H1 (cell line): ENCODE measurements around the gene CLBA1. TPM values are rescaled to one million over a fixed set of nuclear protein-coding genes. Genes with fewer than 3 reads are reported as not detected.

Source experiments
- CTCF ChIA-PET: fragments of 300-600 bp; sonication (Branson Sonifier 250); formaldehyde crosslinking; loops from one replicate; lab custom pipeline; 2021; ENCODE audit not compliant: partially characterized antibody; lab: Charles Lee
- POLR2A ChIA-PET: fragments of 300-600 bp; sonication (Branson Sonifier 250); formaldehyde crosslinking; loops from one replicate; lab custom pipeline; 2021; ENCODE audit warnings: inconsistent platforms; ENCODE audit not compliant: partially characterized antibody; lab: Charles Lee
- DNase-seq, 2 experiments: peaks; one replicate each; pipeline versions ENCODE4 v3.0.0 to v3.0.0-alpha.2; 2010 to 2022; ENCODE audit warnings: low spot score in 2 of 2, low read depth in 1 of 2, mixed read lengths in 1 of 2
- FAIRE-seq: peaks from 2 replicates; lab custom pipeline; 2011; peaks lifted over from hg19 to GRCh38; lab: Jason Lieb, UNC
- H2AFZ ChIP-seq: 2 replicates; pipeline ENCODE4 v1.8.1; 2012; ENCODE audit warnings: low read length, inconsistent platforms
- H2AK5ac ChIP-seq: 2 replicates; pipeline ENCODE4 v1.6.1; 2013; ENCODE audit warnings: low read depth, low read length
- H2BK120ac ChIP-seq: replicated peaks from 2 replicates; pipeline ENCODE3; 2013; ENCODE audit warnings: low read depth, low read length, inconsistent platforms
- H2BK12ac ChIP-seq: 2 replicates; pipeline ENCODE4 v1.6.1; 2013; ENCODE audit warnings: low read depth, low read length
- H2BK15ac ChIP-seq: 2 replicates; pipeline ENCODE4 v1.6.1; 2013; ENCODE audit warnings: low read length
- H2BK20ac ChIP-seq: 2 replicates; pipeline ENCODE4 v1.6.1; 2013; ENCODE audit warnings: low read length
- H2BK5ac ChIP-seq: 2 replicates; pipeline ENCODE4 v1.6.1; 2013; ENCODE audit warnings: low read depth, low read length
- H3K14ac ChIP-seq: 2 replicates; pipeline ENCODE4 v1.6.1; 2013; ENCODE audit warnings: inconsistent platforms; ENCODE audit not compliant: insufficient read length
- H3K18ac ChIP-seq: 2 replicates; pipeline ENCODE4 v1.6.1; 2013; ENCODE audit warnings: low read length; ENCODE audit errors: extremely low read depth
- H3K23ac ChIP-seq: 2 replicates; pipeline ENCODE4 v1.6.1; 2013; ENCODE audit warnings: inconsistent platforms; ENCODE audit not compliant: insufficient read length
- H3K23me2 ChIP-seq: 2 replicates; pipeline ENCODE4 v1.6.1; 2013; ENCODE audit warnings: low read depth, low read length
- H3K27ac ChIP-seq: 2 replicates; pipeline ENCODE4 v1.6.1; 2011; ENCODE audit warnings: low read depth, low read length, inconsistent platforms
- H3K27me3 ChIP-seq, 4 experiments: replicated peaks in 1 of 4; 1 replicate in 1 of 4; 2 replicates in 3 of 4; pipeline versions ENCODE4 v1.6.1 to v1.8.1; 2011 to 2013; ENCODE audit warnings: low read length in 3 of 4, mild to moderate bottlenecking in 3 of 4, inconsistent platforms in 2 of 4, mixed read lengths in 2 of 4, moderate library complexity in 1 of 4; ENCODE audit not compliant: control insufficient read depth in 3 of 4, insufficient read depth in 3 of 4; ENCODE audit errors: extremely low read depth in 1 of 4
- H3K36me3 ChIP-seq, 4 experiments: 2 replicates each; pipeline versions ENCODE4 v1.6.1 to v1.8.1; 2011 to 2013; ENCODE audit warnings: mild to moderate bottlenecking in 4 of 4, low read length in 3 of 4, moderate library complexity in 2 of 4, control low read depth in 1 of 4, inconsistent platforms in 1 of 4; ENCODE audit not compliant: insufficient read depth in 4 of 4, control insufficient read depth in 2 of 4
- H3K4ac ChIP-seq: replicated peaks from 2 replicates; pipeline ENCODE3; 2013; ENCODE audit warnings: low read length, low read depth, mixed read lengths, inconsistent platforms; ENCODE audit not compliant: insufficient read length
- H3K4me1 ChIP-seq, 4 experiments: replicated peaks in 1 of 4; 1 replicate in 1 of 4; 2 replicates in 3 of 4; pipeline versions ENCODE4 v1.6.1 to v1.8.1; 2011 to 2013; ENCODE audit warnings: low read length in 3 of 4, inconsistent platforms in 2 of 4, mixed read lengths in 1 of 4; ENCODE audit not compliant: insufficient read depth in 4 of 4, control insufficient read depth in 3 of 4
- H3K4me2 ChIP-seq, 2 experiments: 2 replicates each; pipeline versions ENCODE4 v1.6.1 to v1.8.1; 2011 to 2013; ENCODE audit warnings: low read depth in 2 of 2, low read length in 2 of 2, control low read depth in 1 of 2, inconsistent platforms in 1 of 2, mild to moderate bottlenecking in 1 of 2; ENCODE audit not compliant: insufficient read depth in 1 of 2
- H3K4me3 ChIP-seq, 4 experiments: fragments of 200-600, 300-600 bp in 1 of 4; sonication (generic), shearing (Covaris generic), sonication (Bioruptor Twin) in 1 of 4; 2 replicates each; pipeline versions ENCODE4 v1.5.1 to v1.8.1; 2011 to 2016; ENCODE audit warnings: low read length in 4 of 4, low read depth in 3 of 4, control low read depth in 2 of 4, inconsistent platforms in 2 of 4, mild to moderate bottlenecking in 2 of 4, mixed read lengths in 1 of 4, moderate library complexity in 1 of 4; ENCODE audit not compliant: insufficient read depth in 2 of 4; ENCODE audit errors: extremely low read depth in 1 of 4
- H3K56ac ChIP-seq: replicated peaks from 2 replicates; pipeline ENCODE3; 2013; ENCODE audit warnings: low read depth, mild to moderate bottlenecking, mixed read lengths, low read length, inconsistent platforms; ENCODE audit not compliant: insufficient read length
- H3K79me1 ChIP-seq: 2 replicates; pipeline ENCODE4 v1.6.1; 2013; ENCODE audit warnings: low read depth, low read length, control low read depth
- H3K79me2 ChIP-seq, 2 experiments: 2 replicates each; pipeline versions ENCODE4 v1.6.1 to v1.8.1; 2012 to 2013; ENCODE audit warnings: low read length in 2 of 2, mild to moderate bottlenecking in 2 of 2, inconsistent platforms in 1 of 2; ENCODE audit not compliant: insufficient read depth in 2 of 2, control insufficient read depth in 1 of 2
- H3K9ac ChIP-seq, 4 experiments: replicated peaks in 1 of 4; 1 replicate in 1 of 4; 2 replicates in 3 of 4; pipeline versions ENCODE4 v1.6.1 to v1.8.1; 2011 to 2013; ENCODE audit warnings: low read depth in 3 of 4, low read length in 3 of 4, control low read depth in 2 of 4, mild to moderate bottlenecking in 2 of 4, moderate library complexity in 2 of 4, inconsistent platforms in 1 of 4; ENCODE audit errors: extremely low read depth in 1 of 4
- H3K9me3 ChIP-seq, 2 experiments: 2 replicates each; pipeline versions ENCODE4 v1.6.1 to v1.8.1; 2012 to 2013; ENCODE audit warnings: mild to moderate bottlenecking in 2 of 2, moderate library complexity in 2 of 2, control low read depth in 1 of 2, inconsistent platforms in 1 of 2, low read depth in 1 of 2, low read length in 1 of 2, mixed read lengths in 1 of 2; ENCODE audit not compliant: insufficient read depth in 2 of 2
- H4K20me1 ChIP-seq, 2 experiments: replicated peaks in 1 of 2; 2 replicates each; pipeline versions ENCODE3 to v1.8.1; 2011 to 2013; ENCODE audit warnings: inconsistent platforms in 2 of 2, low read length in 2 of 2, mild to moderate bottlenecking in 1 of 2; ENCODE audit not compliant: insufficient read depth in 2 of 2, control insufficient read depth in 1 of 2
- H4K5ac ChIP-seq: 2 replicates; pipeline ENCODE4 v1.6.1; 2013; ENCODE audit warnings: low read length, low read depth, mixed read lengths, inconsistent platforms; ENCODE audit not compliant: insufficient read length
- H4K8ac ChIP-seq: 2 replicates; pipeline ENCODE4 v1.8.0; 2013; ENCODE audit warnings: mild to moderate bottlenecking, moderate library complexity, low read length, inconsistent platforms; ENCODE audit not compliant: insufficient read depth; ENCODE audit errors: extremely low read depth
- H4K91ac ChIP-seq: replicated peaks from 2 replicates; pipeline ENCODE3; 2013; ENCODE audit warnings: low read length, mixed read lengths, inconsistent platforms; ENCODE audit not compliant: insufficient read length
- CHD1 ChIP-seq: IDR thresholded peaks from 2 replicates; pipeline ENCODE4 v1.6.1; 2012; ENCODE audit warnings: low read depth, low read length, improper control_type of control experiment
- CTCF ChIP-seq, 3 experiments: IDR thresholded peaks; 1 replicate in 2 of 3; 2 replicates in 1 of 3; pipeline versions ENCODE4 v1.5.1 to v1.6.1; 2011; ENCODE audit warnings: low read length in 3 of 3, mild to moderate bottlenecking in 3 of 3, inconsistent platforms in 2 of 3, low read depth in 1 of 3, moderate library complexity in 1 of 3; ENCODE audit not compliant: insufficient read depth in 1 of 3; ENCODE audit errors: control extremely low read depth in 1 of 3
- EZH2 ChIP-seq: fragments of 200-600 bp; sonication (generic); IDR thresholded peaks from 2 replicates; pipeline ENCODE4 v1.7.1; 2012; ENCODE audit warnings: low read depth, mild to moderate bottlenecking, moderate library complexity, low read length, inconsistent platforms; ENCODE audit not compliant: severe bottlenecking
- FOSL1 ChIP-seq: IDR thresholded peaks from 2 replicates; pipeline ENCODE4 v1.6.1; 2011; ENCODE audit warnings: mild to moderate bottlenecking, low read depth, low read length, moderate library complexity; ENCODE audit not compliant: insufficient read depth
- JUND ChIP-seq: IDR thresholded peaks from 2 replicates; pipeline ENCODE4 v1.6.1; 2011; ENCODE audit warnings: mild to moderate bottlenecking, improper control_type of control experiment, low read length
- POLR2A ChIP-seq, 2 experiments: IDR thresholded peaks; 1 replicate in 1 of 2; 2 replicates in 1 of 2; pipeline ENCODE4 v1.6.1; 2011; ENCODE audit warnings: low read depth in 2 of 2, low read length in 2 of 2, mild to moderate bottlenecking in 2 of 2; ENCODE audit errors: control extremely low read depth in 1 of 2
- RBBP5 ChIP-seq: IDR thresholded peaks from 2 replicates; pipeline ENCODE4 v1.7.1; 2012; ENCODE audit warnings: low read depth, mild to moderate bottlenecking, inconsistent platforms, low read length, moderate library complexity, borderline replicate concordance
- TCF12 ChIP-seq: IDR thresholded peaks from 2 replicates; pipeline ENCODE4 v1.6.1; 2011; ENCODE audit warnings: low read depth, mild to moderate bottlenecking, low read length
- WGBS, 2 experiments: shearing (Covaris generic) in 1 of 2; methylation state at CpG; one replicate each; pipeline versions ENCODE4 v1.1.6 to v1.1.7; 2013 to 2015; ENCODE audit warnings: low lambda C conversion rate in 2 of 2, mixed read lengths in 2 of 2, inconsistent platforms in 1 of 2, low coverage in 1 of 2, missing lambda C conversion rate in 1 of 2; ENCODE audit not compliant: insufficient replicate concordance in 2 of 2, insufficient coverage in 1 of 2, insufficient read length in 1 of 2; ENCODE audit errors: extremely low coverage in 1 of 2, missing lambda C conversion rate in 1 of 2; 5-methylcytosine and 5-hydroxymethylcytosine counted together
- polyA plus RNA-seq, 7 experiments: library from polyadenylated mRNA; depleted of rRNA in 3 of 7; stranded (reverse) in 5 of 7; unstranded in 2 of 7; fragments of >200 nt in 5 of 7; fragments of 200-250 nt in 2 of 7; gene quantifications; 1 replicate in 5 of 7; 2 replicates in 1 of 7; 4 replicates in 1 of 7; pipeline versions ENCODE4 v1.2.1 to v1.2.3, GENCODE V29; 2011 to 2013; ENCODE audit warnings: missing spikeins in 2 of 7, mixed read lengths in 2 of 7
- total RNA-seq: library from RNA; stranded (reverse); fragmentation: NEBNext Ultra II Directional; extraction: Animal tissue kit (Norgen Biotek cat#: 25700); gene quantifications from 2 replicates; pipeline ENCODE4 v1.2.1, GENCODE V29; 2021

CLBA1 gene
- total and polyA plus RNA-seq, 2 of the 8 experiments (the other 6 are each of a cell fraction or from before 2014, with no cell fraction given) = 1.6 to 2.4 TPM

DNA sequence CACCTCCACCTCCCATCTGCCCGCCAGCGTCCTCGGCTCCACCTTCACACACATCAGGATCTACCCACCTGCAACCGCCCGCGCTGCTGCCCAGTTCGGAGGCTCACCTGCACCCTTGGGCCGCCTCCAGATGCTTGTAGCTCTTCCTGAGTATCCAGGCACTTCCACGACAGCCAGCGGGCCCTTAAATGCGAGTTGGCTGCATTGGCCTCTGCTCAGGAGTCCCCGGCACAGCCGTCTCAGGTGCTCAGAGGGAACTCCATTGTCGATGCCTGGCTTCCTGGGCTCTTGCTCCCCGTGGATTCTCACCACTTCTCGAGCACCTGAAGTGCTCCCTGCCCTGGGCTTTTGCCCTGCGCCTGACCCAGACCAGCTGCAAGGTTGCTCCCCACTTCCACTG is 57.2 kb downstream of the CLBA1 start:
- no peak overlapping the region for H2BK5ac ChIP-seq
- no peak overlapping the region for H2BK12ac ChIP-seq
- no peak overlapping the region for H4K91ac ChIP-seq
- TF ChIP-seq FOSL1 = no peak
- TF ChIP-seq EZH2 = no peak
- TF ChIP-seq JUND = no peak
- TF ChIP-seq CTCF (IDR thresholded peaks at IDR 0.05; ENCODE audit: control extremely low read depth in 1 of 3, insufficient read depth in 1 of 3, low read depth in 1 of 3, low read length in 3 of 3) = no peak
- no peak for TF ChIP-seq CHD1
- no peak for TF ChIP-seq RBBP5
- no peak for TF ChIP-seq POLR2A (IDR thresholded peaks at IDR 0.05; ENCODE audit: control extremely low read depth in 1 of 2, low read depth in 2 of 2, low read length in 2 of 2)
- TF ChIP-seq TCF12 = no peak
- CTCF ChIA-PET = interaction anchor here (0.7 to 8.5 kb wide), 12 partner anchors 11 to 147 kb away, joined by 3 to 161 read pairs (median 4); partner anchors contain the start of gene CDCA4
- no peak overlapping the region for H3K18ac ChIP-seq
- H2BK120ac ChIP-seq = no peak overlapping the region
- no peaks in the 10 kb centered on the region for H3K79me2 ChIP-seq
- H3K4me3 ChIP-seq = no peak overlapping the region
- no peak overlapping the region for H3K4me2 ChIP-seq
- peaks cover 0 to 2% (median under 1%) of the 10 kb centered on the region in 4 experiments; a peak in 2 of 7 replicates for H3K4me1 ChIP-seq
- no peaks in the 10 kb centered on the region for H3K23me2 ChIP-seq
- H2BK20ac ChIP-seq = no peak overlapping the region
- H3K36me3 ChIP-seq = no peaks in the 10 kb centered on the region
- H3K14ac ChIP-seq = no peak overlapping the region
- H3K9me3 ChIP-seq = no peaks in the 10 kb centered on the region
- no peak overlapping the region for H3K9ac ChIP-seq
- H4K20me1 ChIP-seq = no peaks in the 10 kb centered on the region
- no peak overlapping the region for H2BK15ac ChIP-seq
- H2AK5ac ChIP-seq = no peak overlapping the region
- H3K23ac ChIP-seq = no peak overlapping the region
- WGBS, 2 experiments = 90% methylated on average over 16 of the region's 17 CpGs; no CpG with 5 or more reads in 1 of the 2 experiments
- no peak overlapping the region for H3K56ac ChIP-seq
- FAIRE-seq = no peak
- POLR2A ChIA-PET = interaction anchor here (1.1 to 1.7 kb wide), 2 partner anchors 20 to 52 kb away, joined by 3 to 4 read pairs; no protein-coding TSS in a partner anchor
- no peak for DNase-seq
- peaks cover 0 to 8% (median 7%) of the 10 kb centered on the region in 4 experiments; a peak in 4 of 7 replicates for H3K27me3 ChIP-seq
- no peak overlapping the region for H3K27ac ChIP-seq
- H4K5ac ChIP-seq = no peak overlapping the region
- H3K4ac ChIP-seq = no peak overlapping the region
- H2AFZ ChIP-seq = no peak overlapping the region
- no peak overlapping the region; the same call in 1 of the 2 replicates for H4K8ac ChIP-seq
- no peaks in the 10 kb centered on the region for H3K79me1 ChIP-seq
